ENCODE results near the gene GNG12. TPM values are rescaled to one million over a fixed set of nuclear protein-coding genes. Genes with fewer than 3 reads are reported as not detected.

GNG12 gene
- polyA plus RNA-seq, 1 donor (not counting 4 experiments of a cell fraction or from before 2014, with no cell fraction given), result 208 TPM

DNA sequence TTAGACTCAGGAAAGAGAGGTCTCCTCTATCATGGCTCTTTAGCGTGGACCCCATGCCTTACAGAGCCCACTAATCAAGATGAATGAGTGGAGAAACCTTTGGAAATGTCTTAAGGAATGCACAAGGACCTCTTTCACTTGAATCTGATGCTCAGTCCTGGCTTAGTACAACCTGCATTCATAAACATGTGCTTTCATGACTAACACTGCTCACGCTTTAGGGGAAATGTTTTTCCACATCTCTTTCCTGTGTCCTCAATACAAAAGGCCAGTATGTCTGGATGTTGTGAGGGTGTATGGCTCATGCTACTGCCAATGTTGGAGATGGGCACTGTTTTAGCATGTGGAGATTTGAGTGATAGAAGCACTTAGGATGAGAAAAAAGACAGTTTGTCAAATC is 14.2 kb upstream of the GNG12 start:
- dilution Hi-C loops (cut with MboI; ENCODE audit: extremely low pct_ligation_motif_present, low sequenced_read_pairs), result no loop called here

DNA sequence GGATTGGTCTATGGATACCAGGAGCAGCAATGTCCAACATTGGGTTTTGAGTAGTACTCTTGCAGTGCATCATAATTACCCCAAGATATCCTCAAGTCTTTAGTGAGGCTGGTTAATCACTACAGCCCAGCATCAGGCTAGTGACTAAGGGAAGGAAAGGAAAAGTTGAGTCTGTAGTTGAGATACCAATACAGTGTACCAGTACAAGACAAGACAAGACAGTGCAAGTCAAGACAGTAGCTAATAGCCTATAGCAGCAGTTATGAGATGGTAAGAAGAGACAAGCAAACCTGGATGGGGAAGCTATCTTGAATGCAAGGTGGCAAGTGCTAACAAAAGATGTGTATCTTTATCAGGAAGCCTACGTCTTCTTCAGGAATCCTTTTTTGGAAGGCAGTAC is 13.3 kb upstream of the GNG12 start:
- Histone ChIP-seq H3K27me3 (ENCODE audit: control insufficient read depth, extremely low read depth, insufficient read depth, low read length) (no peaks in the 10 kb centered on the region), H3K9me1 (ENCODE audit: control insufficient read depth, extremely low read depth, insufficient read depth, low read length) (no peaks in the 10 kb centered on the region), H4K20me1 (ENCODE audit: control insufficient read depth, extremely low read depth, insufficient read depth, low read length) (no peaks in the 10 kb centered on the region), H3K9ac (ENCODE audit: control insufficient read depth, extremely low read depth, insufficient read depth, low read length) (no peak overlapping the region), H3K36me3 (ENCODE audit: control insufficient read depth in 2 of 2, extremely low read depth in 1 of 2, insufficient read depth in 2 of 2, low read length in 2 of 2) (no peaks in the 10 kb centered on the region), H3K79me2 (ENCODE audit: control insufficient read depth, insufficient read depth, low read length) (no peaks in the 10 kb centered on the region), H3K4me3 (ENCODE audit: control insufficient read depth in 2 of 3, extremely low read depth in 1 of 3, insufficient read depth in 2 of 3, low read depth in 1 of 3, low read length in 3 of 3) (no peak overlapping the region), H3K9me3 (ENCODE audit: control insufficient read depth, low read depth, low read length) (no peaks in the 10 kb centered on the region), H3K4me2 (ENCODE audit: control insufficient read depth, extremely low read depth, insufficient read depth, low read depth, low read length) (peak overlapping the region; percentile 55), H2AFZ (ENCODE audit: control insufficient read depth, low read length) (no peak overlapping the region), H3K4me1 (ENCODE audit: control insufficient read depth, extremely low read depth, insufficient read depth, low read length) (peaks cover 36% of the 10 kb centered on the region), H3K27ac (ENCODE audit: control insufficient read depth, insufficient read depth, low read length) (peak overlapping the region; percentile 54)
- peak; percentile 99 for FAIRE-seq
- dilution Hi-C loops (cut with MboI; ENCODE audit: extremely low pct_ligation_motif_present, low sequenced_read_pairs), result no loop called here
- TF ChIP-seq, protein P1, sequence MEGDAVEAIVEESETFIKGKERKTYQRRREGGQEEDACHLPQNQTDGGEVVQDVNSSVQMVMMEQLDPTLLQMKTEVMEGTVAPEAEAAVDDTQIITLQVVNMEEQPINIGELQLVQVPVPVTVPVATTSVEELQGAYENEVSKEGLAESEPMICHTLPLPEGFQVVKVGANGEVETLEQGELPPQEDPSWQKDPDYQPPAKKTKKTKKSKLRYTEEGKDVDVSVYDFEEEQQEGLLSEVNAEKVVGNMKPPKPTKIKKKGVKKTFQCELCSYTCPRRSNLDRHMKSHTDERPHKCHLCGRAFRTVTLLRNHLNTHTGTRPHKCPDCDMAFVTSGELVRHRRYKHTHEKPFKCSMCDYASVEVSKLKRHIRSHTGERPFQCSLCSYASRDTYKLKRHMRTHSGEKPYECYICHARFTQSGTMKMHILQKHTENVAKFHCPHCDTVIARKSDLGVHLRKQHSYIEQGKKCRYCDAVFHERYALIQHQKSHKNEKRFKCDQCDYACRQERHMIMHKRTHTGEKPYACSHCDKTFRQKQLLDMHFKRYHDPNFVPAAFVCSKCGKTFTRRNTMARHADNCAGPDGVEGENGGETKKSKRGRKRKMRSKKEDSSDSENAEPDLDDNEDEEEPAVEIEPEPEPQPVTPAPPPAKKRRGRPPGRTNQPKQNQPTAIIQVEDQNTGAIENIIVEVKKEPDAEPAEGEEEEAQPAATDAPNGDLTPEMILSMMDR (optimal IDR thresholded peaks at IDR 0.05 in 1 of 3, IDR thresholded peaks at IDR 0.05 in 1 of 3, conservative IDR thresholded peaks at IDR 0.05 in 1 of 3; ENCODE audit: extremely low read depth in 1 of 3, insufficient read depth in 2 of 3, low read length in 3 of 3), result no peak
- TF ChIP-seq EZH2 (IDR thresholded peaks at IDR 0.05; ENCODE audit: low read length), result no peak
- DNase-seq (ENCODE audit: low read depth, low spot score), result peak; percentile 88

More for the DNA sequence above, 14.2 kb upstream of the GNG12 start:
- H3K27me3 ChIP-seq (ENCODE audit: control insufficient read depth, extremely low read depth, insufficient read depth, low read length), result no peaks in the 10 kb centered on the region
- peaks cover 36% of the 10 kb centered on the region for H3K4me1 ChIP-seq (ENCODE audit: control insufficient read depth, extremely low read depth, insufficient read depth, low read length)
- H3K9ac ChIP-seq (ENCODE audit: control insufficient read depth, extremely low read depth, insufficient read depth, low read length), result peak overlapping the region; percentile 12
- no peak overlapping the region for H3K4me3 ChIP-seq (ENCODE audit: control insufficient read depth in 2 of 3, extremely low read depth in 1 of 3, insufficient read depth in 2 of 3, low read depth in 1 of 3, low read length in 3 of 3)
- peak overlapping the region; percentile 28 for H2AFZ ChIP-seq (ENCODE audit: control insufficient read depth, low read length)
- DNase-seq (ENCODE audit: low read depth, low spot score) (no peak), FAIRE-seq (peak; percentile 99)
- TF ChIP-seq, protein P1 (optimal IDR thresholded peaks at IDR 0.05 in 1 of 3, IDR thresholded peaks at IDR 0.05 in 1 of 3, conservative IDR thresholded peaks at IDR 0.05 in 1 of 3; ENCODE audit: extremely low read depth in 1 of 3, insufficient read depth in 2 of 3, low read length in 3 of 3), result no peak
- no peak for TF ChIP-seq EZH2 (IDR thresholded peaks at IDR 0.05; ENCODE audit: low read length)
- no peaks in the 10 kb centered on the region for H4K20me1 ChIP-seq (ENCODE audit: control insufficient read depth, extremely low read depth, insufficient read depth, low read length)
- no peaks in the 10 kb centered on the region for H3K9me1 ChIP-seq (ENCODE audit: control insufficient read depth, extremely low read depth, insufficient read depth, low read length)
- H3K27ac ChIP-seq (ENCODE audit: control insufficient read depth, insufficient read depth, low read length), result peak overlapping the region; percentile 54
- no peaks in the 10 kb centered on the region for H3K36me3 ChIP-seq (ENCODE audit: control insufficient read depth in 2 of 2, extremely low read depth in 1 of 2, insufficient read depth in 2 of 2, low read length in 2 of 2)
- H3K9me3 ChIP-seq (ENCODE audit: control insufficient read depth, low read depth, low read length), result no peaks in the 10 kb centered on the region
- H3K4me2 ChIP-seq (ENCODE audit: control insufficient read depth, extremely low read depth, insufficient read depth, low read depth, low read length), result peak overlapping the region; percentile 34
- H3K79me2 ChIP-seq (ENCODE audit: control insufficient read depth, insufficient read depth, low read length), result no peaks in the 10 kb centered on the region

Data from keratinocyte (primary cell).